Fibroblast of skin of left quadriceps (primary cell): ENCODE measurements around the gene CYGB.

Source experiments
- DNase-seq, 2 experiments: peaks; one replicate each; pipeline ENCODE4 v3.0.0-alpha.2; 2013; ENCODE audit warnings: low read depth in 2 of 2

CYGB gene

GRCh38 chr17:76480632-76481031, 56.9 kb downstream of the CYGB start:
- DNase-seq: no peak

GRCh38 chr17:76479515-76480060, 57.9 kb downstream of the CYGB start:
- no peak for DNase-seq

- no peak for DNase-seq
Measured at GRCh38 chr17:76478730-76479514, 58.6 kb downstream of the CYGB start.

- no peak for DNase-seq
Measured at GRCh38 chr17:76478097-76478496, 59.4 kb downstream of the CYGB start.

GRCh38 chr17:76477576-76477975, 59.9 kb downstream of the CYGB start:
- DNase-seq: no peak
